Measurements from ENCODE around the gene XXYLT1. TPM values are rescaled to one million over a fixed set of nuclear protein-coding genes. Genes with fewer than 3 reads are reported as not detected.

XXYLT1 gene
- total and polyA plus RNA-seq, 9 of the 15 experiments (the other 6 are each of a cell fraction or from before 2014, with no cell fraction given): 1.9 to 18.9 (median 15.0) TPM

DNA sequence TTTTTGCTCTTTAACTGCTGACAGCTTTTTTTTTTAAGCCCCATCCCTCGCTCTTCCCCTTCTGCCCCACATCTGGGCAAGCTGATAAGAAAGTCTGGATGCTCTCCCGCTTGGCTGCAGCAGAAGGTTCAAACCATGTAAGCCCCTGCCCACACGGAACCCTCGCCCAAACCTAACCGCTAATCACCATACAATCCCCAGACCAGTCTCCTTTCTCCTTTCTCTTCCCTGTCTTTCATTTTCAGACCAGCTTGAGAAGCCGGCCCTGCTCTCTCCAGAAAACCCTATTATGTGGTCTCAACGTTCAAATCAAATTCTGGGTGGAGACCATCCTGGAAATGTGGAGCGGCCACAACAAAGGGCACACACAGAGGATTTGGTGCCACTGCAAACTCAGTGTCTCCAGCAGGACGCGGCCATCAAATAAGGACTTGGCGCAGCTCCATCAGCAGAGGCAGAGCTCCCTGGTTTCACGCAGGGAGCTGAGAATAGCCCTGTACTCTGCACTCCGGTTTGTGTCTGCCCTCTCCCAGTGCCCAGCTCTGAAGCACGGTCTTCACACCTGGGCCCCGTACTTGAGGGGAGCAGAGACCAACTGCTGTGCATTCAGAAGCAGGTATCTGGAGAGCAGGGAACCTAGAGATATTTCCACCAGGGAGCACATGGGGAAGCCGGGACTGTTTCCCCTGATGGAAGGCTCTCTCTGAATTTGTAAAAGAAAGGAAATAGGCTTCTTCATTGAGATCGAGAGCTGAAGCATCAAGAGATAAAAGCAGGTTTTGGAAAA lies 92.6 kb downstream of the XXYLT1 start (continued):
- TF ChIP-seq, protein P1, sequence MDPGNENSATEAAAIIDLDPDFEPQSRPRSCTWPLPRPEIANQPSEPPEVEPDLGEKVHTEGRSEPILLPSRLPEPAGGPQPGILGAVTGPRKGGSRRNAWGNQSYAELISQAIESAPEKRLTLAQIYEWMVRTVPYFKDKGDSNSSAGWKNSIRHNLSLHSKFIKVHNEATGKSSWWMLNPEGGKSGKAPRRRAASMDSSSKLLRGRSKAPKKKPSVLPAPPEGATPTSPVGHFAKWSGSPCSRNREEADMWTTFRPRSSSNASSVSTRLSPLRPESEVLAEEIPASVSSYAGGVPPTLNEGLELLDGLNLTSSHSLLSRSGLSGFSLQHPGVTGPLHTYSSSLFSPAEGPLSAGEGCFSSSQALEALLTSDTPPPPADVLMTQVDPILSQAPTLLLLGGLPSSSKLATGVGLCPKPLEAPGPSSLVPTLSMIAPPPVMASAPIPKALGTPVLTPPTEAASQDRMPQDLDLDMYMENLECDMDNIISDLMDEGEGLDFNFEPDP (CRISPR knock-in tag; IDR thresholded peaks at IDR 0.05): no peak
- TF ChIP-seq, protein P2, sequence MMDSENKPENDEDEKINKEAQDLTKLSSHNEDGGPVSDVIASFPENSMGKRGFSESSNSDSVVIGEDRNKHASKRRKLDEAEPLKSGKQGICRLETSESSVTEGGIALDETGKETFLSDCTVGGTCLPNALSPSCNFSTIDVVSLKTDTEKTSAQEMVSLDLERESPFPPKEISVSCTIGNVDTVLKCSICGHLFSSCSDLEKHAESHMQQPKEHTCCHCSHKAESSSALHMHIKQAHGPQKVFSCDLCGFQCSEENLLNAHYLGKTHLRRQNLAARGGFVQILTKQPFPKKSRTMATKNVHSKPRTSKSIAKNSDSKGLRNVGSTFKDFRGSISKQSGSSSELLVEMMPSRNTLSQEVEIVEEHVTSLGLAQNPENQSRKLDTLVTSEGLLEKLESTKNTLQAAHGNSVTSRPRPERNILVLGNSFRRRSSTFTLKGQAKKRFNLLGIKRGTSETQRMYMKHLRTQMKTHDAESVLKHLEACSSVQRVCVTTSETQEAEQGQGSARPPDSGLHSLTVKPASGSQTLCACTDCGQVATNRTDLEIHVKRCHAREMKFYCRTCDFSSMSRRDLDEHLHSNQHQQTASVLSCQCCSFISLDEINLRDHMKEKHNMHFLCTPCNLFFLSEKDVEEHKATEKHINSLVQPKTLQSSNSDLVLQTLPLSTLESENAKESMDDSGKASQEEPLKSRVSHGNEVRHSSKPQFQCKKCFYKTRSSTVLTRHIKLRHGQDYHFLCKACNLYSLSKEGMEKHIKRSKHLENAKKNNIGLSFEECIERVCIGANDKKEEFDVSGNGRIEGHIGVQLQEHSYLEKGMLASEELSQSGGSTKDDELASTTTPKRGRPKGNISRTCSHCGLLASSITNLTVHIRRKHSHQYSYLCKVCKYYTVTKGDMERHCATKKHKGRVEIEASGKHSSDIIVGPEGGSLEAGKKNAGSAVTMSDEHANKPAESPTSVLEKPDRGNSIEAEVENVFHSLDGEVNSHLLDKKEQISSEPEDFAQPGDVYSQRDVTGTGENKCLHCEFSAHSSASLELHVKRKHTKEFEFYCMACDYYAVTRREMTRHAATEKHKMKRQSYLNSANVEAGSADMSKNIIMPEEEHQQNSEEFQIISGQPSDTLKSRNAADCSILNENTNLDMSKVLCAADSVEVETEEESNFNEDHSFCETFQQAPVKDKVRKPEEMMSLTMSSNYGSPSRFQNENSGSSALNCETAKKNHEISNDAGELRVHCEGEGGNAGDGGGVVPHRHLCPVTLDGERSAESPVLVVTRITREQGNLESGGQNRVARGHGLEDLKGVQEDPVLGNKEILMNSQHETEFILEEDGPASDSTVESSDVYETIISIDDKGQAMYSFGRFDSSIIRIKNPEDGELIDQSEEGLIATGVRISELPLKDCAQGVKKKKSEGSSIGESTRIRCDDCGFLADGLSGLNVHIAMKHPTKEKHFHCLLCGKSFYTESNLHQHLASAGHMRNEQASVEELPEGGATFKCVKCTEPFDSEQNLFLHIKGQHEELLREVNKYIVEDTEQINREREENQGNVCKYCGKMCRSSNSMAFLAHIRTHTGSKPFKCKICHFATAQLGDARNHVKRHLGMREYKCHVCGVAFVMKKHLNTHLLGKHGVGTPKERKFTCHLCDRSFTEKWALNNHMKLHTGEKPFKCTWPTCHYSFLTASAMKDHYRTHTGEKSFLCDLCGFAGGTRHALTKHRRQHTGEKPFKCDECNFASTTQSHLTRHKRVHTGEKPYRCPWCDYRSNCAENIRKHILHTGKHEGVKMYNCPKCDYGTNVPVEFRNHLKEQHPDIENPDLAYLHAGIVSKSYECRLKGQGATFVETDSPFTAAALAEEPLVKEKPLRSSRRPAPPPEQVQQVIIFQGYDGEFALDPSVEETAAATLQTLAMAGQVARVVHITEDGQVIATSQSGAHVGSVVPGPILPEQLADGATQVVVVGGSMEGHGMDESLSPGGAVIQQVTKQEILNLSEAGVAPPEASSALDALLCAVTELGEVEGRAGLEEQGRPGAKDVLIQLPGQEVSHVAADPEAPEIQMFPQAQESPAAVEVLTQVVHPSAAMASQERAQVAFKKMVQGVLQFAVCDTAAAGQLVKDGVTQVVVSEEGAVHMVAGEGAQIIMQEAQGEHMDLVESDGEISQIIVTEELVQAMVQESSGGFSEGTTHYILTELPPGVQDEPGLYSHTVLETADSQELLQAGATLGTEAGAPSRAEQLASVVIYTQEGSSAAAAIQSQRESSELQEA (IDR thresholded peaks at IDR 0.05; ENCODE audit: low read depth): no peak
- no peak for TF ChIP-seq CCAR2 (IDR thresholded peaks at IDR 0.05; ENCODE audit: low read depth, low read length)
- TF ChIP-seq, protein P3, sequence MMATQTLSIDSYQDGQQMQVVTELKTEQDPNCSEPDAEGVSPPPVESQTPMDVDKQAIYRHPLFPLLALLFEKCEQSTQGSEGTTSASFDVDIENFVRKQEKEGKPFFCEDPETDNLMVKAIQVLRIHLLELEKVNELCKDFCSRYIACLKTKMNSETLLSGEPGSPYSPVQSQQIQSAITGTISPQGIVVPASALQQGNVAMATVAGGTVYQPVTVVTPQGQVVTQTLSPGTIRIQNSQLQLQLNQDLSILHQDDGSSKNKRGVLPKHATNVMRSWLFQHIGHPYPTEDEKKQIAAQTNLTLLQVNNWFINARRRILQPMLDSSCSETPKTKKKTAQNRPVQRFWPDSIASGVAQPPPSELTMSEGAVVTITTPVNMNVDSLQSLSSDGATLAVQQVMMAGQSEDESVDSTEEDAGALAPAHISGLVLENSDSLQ (IDR thresholded peaks at IDR 0.05): peak; percentile 25; the same call in 1 of the 2 replicates
- TF ChIP-seq ZNF311 (CRISPR knock-in tag; IDR thresholded peaks at IDR 0.05): no peak
- TF ChIP-seq CEBPG (CRISPR knock-in tag; IDR thresholded peaks at IDR 0.05): no peak
- TF ChIP-seq CEBPG (tag; conservative IDR thresholded peaks at IDR 0.05 in 1 of 2, IDR thresholded peaks at IDR 0.05 in 1 of 2): no peak
- TF ChIP-seq, protein P4, sequence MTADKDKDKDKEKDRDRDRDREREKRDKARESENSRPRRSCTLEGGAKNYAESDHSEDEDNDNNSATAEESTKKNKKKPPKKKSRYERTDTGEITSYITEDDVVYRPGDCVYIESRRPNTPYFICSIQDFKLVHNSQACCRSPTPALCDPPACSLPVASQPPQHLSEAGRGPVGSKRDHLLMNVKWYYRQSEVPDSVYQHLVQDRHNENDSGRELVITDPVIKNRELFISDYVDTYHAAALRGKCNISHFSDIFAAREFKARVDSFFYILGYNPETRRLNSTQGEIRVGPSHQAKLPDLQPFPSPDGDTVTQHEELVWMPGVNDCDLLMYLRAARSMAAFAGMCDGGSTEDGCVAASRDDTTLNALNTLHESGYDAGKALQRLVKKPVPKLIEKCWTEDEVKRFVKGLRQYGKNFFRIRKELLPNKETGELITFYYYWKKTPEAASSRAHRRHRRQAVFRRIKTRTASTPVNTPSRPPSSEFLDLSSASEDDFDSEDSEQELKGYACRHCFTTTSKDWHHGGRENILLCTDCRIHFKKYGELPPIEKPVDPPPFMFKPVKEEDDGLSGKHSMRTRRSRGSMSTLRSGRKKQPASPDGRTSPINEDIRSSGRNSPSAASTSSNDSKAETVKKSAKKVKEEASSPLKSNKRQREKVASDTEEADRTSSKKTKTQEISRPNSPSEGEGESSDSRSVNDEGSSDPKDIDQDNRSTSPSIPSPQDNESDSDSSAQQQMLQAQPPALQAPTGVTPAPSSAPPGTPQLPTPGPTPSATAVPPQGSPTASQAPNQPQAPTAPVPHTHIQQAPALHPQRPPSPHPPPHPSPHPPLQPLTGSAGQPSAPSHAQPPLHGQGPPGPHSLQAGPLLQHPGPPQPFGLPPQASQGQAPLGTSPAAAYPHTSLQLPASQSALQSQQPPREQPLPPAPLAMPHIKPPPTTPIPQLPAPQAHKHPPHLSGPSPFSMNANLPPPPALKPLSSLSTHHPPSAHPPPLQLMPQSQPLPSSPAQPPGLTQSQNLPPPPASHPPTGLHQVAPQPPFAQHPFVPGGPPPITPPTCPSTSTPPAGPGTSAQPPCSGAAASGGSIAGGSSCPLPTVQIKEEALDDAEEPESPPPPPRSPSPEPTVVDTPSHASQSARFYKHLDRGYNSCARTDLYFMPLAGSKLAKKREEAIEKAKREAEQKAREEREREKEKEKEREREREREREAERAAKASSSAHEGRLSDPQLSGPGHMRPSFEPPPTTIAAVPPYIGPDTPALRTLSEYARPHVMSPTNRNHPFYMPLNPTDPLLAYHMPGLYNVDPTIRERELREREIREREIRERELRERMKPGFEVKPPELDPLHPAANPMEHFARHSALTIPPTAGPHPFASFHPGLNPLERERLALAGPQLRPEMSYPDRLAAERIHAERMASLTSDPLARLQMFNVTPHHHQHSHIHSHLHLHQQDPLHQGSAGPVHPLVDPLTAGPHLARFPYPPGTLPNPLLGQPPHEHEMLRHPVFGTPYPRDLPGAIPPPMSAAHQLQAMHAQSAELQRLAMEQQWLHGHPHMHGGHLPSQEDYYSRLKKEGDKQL (CRISPR knock-in tag; IDR thresholded peaks at IDR 0.05; ENCODE audit: borderline replicate concordance): no peak
- TF ChIP-seq CTBP1 (IDR thresholded peaks at IDR 0.05; ENCODE audit: borderline replicate concordance): peak; percentile 58; the same call in 1 of the 2 replicates
- TF ChIP-seq CBFB (CRISPR knock-in tag; IDR thresholded peaks at IDR 0.05): no peak

All from K562 (cell line).